H1 (cell line): Measurements from ENCODE around the gene GKN2. TPM values are rescaled to one million over a fixed set of nuclear protein-coding genes. Genes with fewer than 3 reads are reported as not detected.

Experiments used
- ASH2L ChIP-seq: fragments of 200-600, 300-600 bp; sonication (generic); IDR thresholded peaks from one replicate; pipeline ENCODE4 v1.7.1; 2017; ENCODE audit warnings: low read length
- ATF3 ChIP-seq: IDR thresholded peaks from 2 replicates; pipeline ENCODE4 v1.6.1; 2011; ENCODE audit warnings: low read depth, mild to moderate bottlenecking, low read length; ENCODE audit not compliant: insufficient read depth
- CBX5 ChIP-seq: fragments of 300-800, 300-1000 bp; sonication (generic); IDR thresholded peaks from 2 replicates; pipeline ENCODE4 v1.7.1; 2016; ENCODE audit warnings: antibody characterized with exemption, low read length, low read depth
- CBX8 ChIP-seq: fragments of 300-800, 300-1000 bp; sonication (generic); IDR thresholded peaks from 2 replicates; pipeline ENCODE4 v1.7.1; 2016; ENCODE audit warnings: low read depth, low read length, borderline replicate concordance
- CREB1 ChIP-seq: IDR thresholded peaks from 2 replicates; pipeline ENCODE4 v1.6.1; 2012; ENCODE audit warnings: inconsistent platforms
- CTCF ChIP-seq, 3 experiments: IDR thresholded peaks; 1 replicate in 2 of 3; 2 replicates in 1 of 3; pipeline versions ENCODE4 v1.5.1 to v1.6.1; 2011; ENCODE audit warnings: low read length in 3 of 3, mild to moderate bottlenecking in 3 of 3, inconsistent platforms in 2 of 3, low read depth in 1 of 3, moderate library complexity in 1 of 3; ENCODE audit not compliant: insufficient read depth in 1 of 3; ENCODE audit errors: control extremely low read depth in 1 of 3
- EGR1 ChIP-seq: IDR thresholded peaks from 2 replicates; pipeline ENCODE4 v1.6.1; 2011; ENCODE audit warnings: low read depth, low read length, borderline replicate concordance
- GTF2F1 ChIP-seq: IDR thresholded peaks from 2 replicates; pipeline ENCODE4 v1.6.1; 2012; ENCODE audit warnings: low read depth, low read length, improper control_type of control experiment, borderline replicate concordance
- JUN ChIP-seq: IDR thresholded peaks from 2 replicates; pipeline ENCODE4 v1.6.1; 2011; ENCODE audit warnings: low read depth, mild to moderate bottlenecking, improper control_type of control experiment, low read length
- KDM1A ChIP-seq: fragments of 200-600, 300-600 bp; sonication (generic); IDR thresholded peaks from 2 replicates; pipeline ENCODE4 v1.7.1; 2016; ENCODE audit warnings: mild to moderate bottlenecking, low read length, borderline replicate concordance
- KDM4A ChIP-seq: IDR thresholded peaks from one replicate; pipeline ENCODE4 v1.7.1; 2012; ENCODE audit warnings: low read depth, mild to moderate bottlenecking, moderate library complexity, low read length, inconsistent platforms; ENCODE audit not compliant: severe bottlenecking
- NANOG ChIP-seq: IDR thresholded peaks from 2 replicates; pipeline ENCODE4 v1.6.1; 2011; ENCODE audit warnings: low read length, low read depth, mild to moderate bottlenecking, inconsistent platforms; ENCODE audit not compliant: insufficient read depth, poor library complexity, severe bottlenecking
- NRF1 ChIP-seq: IDR thresholded peaks from 2 replicates; pipeline ENCODE4 v1.6.1; 2011; ENCODE audit warnings: mild to moderate bottlenecking, low read depth, low read length, improper control_type of control experiment
- POU5F1 ChIP-seq: IDR thresholded peaks from 2 replicates; pipeline ENCODE4 v1.6.1; 2011; ENCODE audit warnings: low read depth, mild to moderate bottlenecking, low read length, moderate library complexity
- RFX5 ChIP-seq: IDR thresholded peaks from 2 replicates; pipeline ENCODE4 v1.6.1; 2011; ENCODE audit warnings: low read depth, low read length, improper control_type of control experiment, borderline replicate concordance
- SAP30 ChIP-seq: fragments of 300-600 bp; sonication (generic); IDR thresholded peaks from 2 replicates; pipeline ENCODE4 v1.7.1; 2012; ENCODE audit warnings: low read length, moderate library complexity, mild to moderate bottlenecking, inconsistent platforms; ENCODE audit not compliant: insufficient read depth, insufficient replicate concordance
- SIRT6 ChIP-seq: IDR thresholded peaks from one replicate; pipeline ENCODE4 v1.7.1; 2012; ENCODE audit warnings: low read length, inconsistent platforms
- SIX5 ChIP-seq: IDR thresholded peaks from 2 replicates; pipeline ENCODE4 v1.6.1; 2011; ENCODE audit warnings: mild to moderate bottlenecking, low read depth, low read length
- SP1 ChIP-seq: IDR thresholded peaks from 2 replicates; pipeline ENCODE4 v1.6.1; 2011; ENCODE audit warnings: low read depth, low read length
- SP4 ChIP-seq: IDR thresholded peaks from 2 replicates; pipeline ENCODE4 v1.6.1; 2012; ENCODE audit warnings: low read length, inconsistent platforms
- TCF12 ChIP-seq: IDR thresholded peaks from 2 replicates; pipeline ENCODE4 v1.6.1; 2011; ENCODE audit warnings: low read depth, mild to moderate bottlenecking, low read length
- TEAD4 ChIP-seq: IDR thresholded peaks from 2 replicates; pipeline ENCODE4 v1.6.1; 2012; ENCODE audit warnings: low read depth, low read length, inconsistent platforms, mixed read lengths
- polyA plus RNA-seq, 7 experiments: library from polyadenylated mRNA; depleted of rRNA in 3 of 7; stranded (reverse) in 5 of 7; unstranded in 2 of 7; fragments of >200 nt in 5 of 7; fragments of 200-250 nt in 2 of 7; gene quantifications; 1 replicate in 5 of 7; 2 replicates in 1 of 7; 4 replicates in 1 of 7; pipeline versions ENCODE4 v1.2.1 to v1.2.3, GENCODE V29; 2011 to 2013; ENCODE audit warnings: missing spikeins in 2 of 7, mixed read lengths in 2 of 7
- total RNA-seq: library from RNA; stranded (reverse); fragmentation: NEBNext Ultra II Directional; extraction: Animal tissue kit (Norgen Biotek cat#: 25700); gene quantifications from 2 replicates; pipeline ENCODE4 v1.2.1, GENCODE V29; 2021

The GKN2 gene
- total and polyA plus RNA-seq, 2 of the 8 experiments (the other 6 are each of a cell fraction or from before 2014, with no cell fraction given), result not detected

GRCh38 chr2:68943581-68944568 is 8.8 kb downstream of the GKN2 start (continued):
- TF ChIP-seq SAP30 (no peak), KDM1A (no peak), NRF1 (no peak), CTCF (IDR thresholded peaks at IDR 0.05; ENCODE audit: control extremely low read depth in 1 of 3, insufficient read depth in 1 of 3, low read depth in 1 of 3, low read length in 3 of 3) (peak; percentile 17 to 76 (median 76)), CBX5 (no peak), JUN (no peak), RFX5 (no peak), NANOG (no peak), CREB1 (no peak), ASH2L (peak; percentile 71), TEAD4 (no peak), KDM4A (no peak), POU5F1 (no peak), ATF3 (no peak), GTF2F1 (no peak), EGR1 (no peak), SP4 (no peak), TCF12 (0 out of 2 replicates have a peak, but pooled peaks have one; percentile 62), SIX5 (no peak), SP1 (no peak), SIRT6 (no peak), CBX8 (no peak)
